HAP-1 (cell line): ENCODE data around the gene JAKMIP2.

Experiments
- DNase-seq, 2 experiments: peaks; one replicate each; pipeline ENCODE4 v3.0.0-alpha.2; 2016 to 2020; ENCODE audit warnings: low spot score in 2 of 2
- H3K27me3 ChIP-seq: fragments of 250-450 bp; sonication (Bioruptor Pico); 2 replicates; pipeline ENCODE4 v1.5.1; 2020; ENCODE audit warnings: low read depth, mild to moderate bottlenecking, moderate library complexity
- H3K36me3 ChIP-seq: fragments of 250-450 bp; sonication (Bioruptor Pico); replicated peaks from 2 replicates; pipeline ENCODE4 v1.5.1; 2020; ENCODE audit warnings: mild to moderate bottlenecking
- H3K4me1 ChIP-seq: fragments of 250-450 bp; sonication (Bioruptor Pico); 2 replicates; pipeline ENCODE4 v1.5.1; 2020; ENCODE audit warnings: mild to moderate bottlenecking
- H3K4me3 ChIP-seq: fragments of 250-450 bp; sonication (Bioruptor Pico); 2 replicates; pipeline ENCODE4 v1.5.1; 2020; ENCODE audit warnings: mild to moderate bottlenecking, moderate library complexity
- H3K9me3 ChIP-seq: fragments of 250-450 bp; sonication (Bioruptor Pico); 2 replicates; pipeline ENCODE4 v1.5.1; 2020; ENCODE audit warnings: mild to moderate bottlenecking, moderate library complexity
- in situ Hi-C: fragments of 300-500 bp; cut with MboI; formaldehyde crosslinking; loops from 3 replicates; pipeline ENCODE4 v1.14.3; 2020; ENCODE audit warnings: low sequenced_read_pairs, inconsistent platforms, mixed read lengths

JAKMIP2 gene

DNA sequence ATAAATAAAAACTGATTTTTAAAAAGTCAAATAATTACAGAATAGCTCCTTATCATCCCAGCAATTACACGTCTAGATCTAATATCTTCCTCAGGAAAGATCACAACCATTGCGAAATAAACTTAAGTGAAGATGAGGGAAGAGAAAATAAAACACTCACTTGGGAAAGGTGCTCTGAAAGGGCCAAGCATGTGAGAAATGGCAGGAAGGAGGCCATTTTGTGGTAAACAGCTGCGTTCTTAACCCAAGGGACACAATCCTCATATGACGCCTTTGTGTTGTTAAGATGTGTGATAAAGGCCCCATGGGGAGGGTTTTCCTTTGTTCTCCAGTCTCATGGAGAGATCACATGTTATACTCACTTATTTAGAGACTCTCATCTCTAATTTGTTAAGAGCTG lies 32.5 kb downstream of the JAKMIP2 start:
- H3K4me3 ChIP-seq: no peak overlapping the region
- in situ Hi-C loops: no loop called here
- H3K4me1 ChIP-seq: no peaks in the 10 kb centered on the region
- H3K9me3 ChIP-seq: no peaks in the 10 kb centered on the region
- H3K27me3 ChIP-seq: no peaks in the 10 kb centered on the region
- DNase-seq: no peak
- no peaks in the 10 kb centered on the region for H3K36me3 ChIP-seq

GRCh38 chr5:147748590-147748989 lies 33.9 kb downstream of the JAKMIP2 start:
- Histone ChIP-seq H3K4me1 (no peaks in the 10 kb centered on the region), H3K36me3 (no peaks in the 10 kb centered on the region), H3K9me3 (no peaks in the 10 kb centered on the region), H3K27me3 (no peaks in the 10 kb centered on the region), H3K4me3 (no peak overlapping the region)
- in situ Hi-C loops: no loop called here
- DNase-seq: no peak

DNA sequence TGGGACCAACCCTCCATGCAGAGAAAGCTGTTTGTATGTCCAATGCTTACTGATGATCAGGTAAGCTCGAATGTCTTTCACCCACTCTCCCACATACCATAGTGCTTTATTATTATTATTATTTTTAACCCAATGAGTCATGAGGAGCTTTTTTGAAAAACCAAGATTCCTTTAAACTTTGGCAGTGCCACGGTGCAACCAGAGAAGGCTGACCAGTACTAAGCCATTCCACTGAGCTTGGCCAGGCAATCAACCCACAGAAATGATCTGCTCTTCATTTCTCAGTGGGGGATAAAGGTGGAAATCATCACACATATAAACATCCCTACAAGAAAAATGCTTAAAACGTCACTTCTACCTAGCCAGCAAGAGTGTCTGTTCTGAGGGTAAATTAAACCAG lies 35.5 kb downstream of the JAKMIP2 start:
- H3K4me1 ChIP-seq: no peaks in the 10 kb centered on the region
- H3K4me3 ChIP-seq: no peak overlapping the region
- in situ Hi-C loops: no loop called here

DNA sequence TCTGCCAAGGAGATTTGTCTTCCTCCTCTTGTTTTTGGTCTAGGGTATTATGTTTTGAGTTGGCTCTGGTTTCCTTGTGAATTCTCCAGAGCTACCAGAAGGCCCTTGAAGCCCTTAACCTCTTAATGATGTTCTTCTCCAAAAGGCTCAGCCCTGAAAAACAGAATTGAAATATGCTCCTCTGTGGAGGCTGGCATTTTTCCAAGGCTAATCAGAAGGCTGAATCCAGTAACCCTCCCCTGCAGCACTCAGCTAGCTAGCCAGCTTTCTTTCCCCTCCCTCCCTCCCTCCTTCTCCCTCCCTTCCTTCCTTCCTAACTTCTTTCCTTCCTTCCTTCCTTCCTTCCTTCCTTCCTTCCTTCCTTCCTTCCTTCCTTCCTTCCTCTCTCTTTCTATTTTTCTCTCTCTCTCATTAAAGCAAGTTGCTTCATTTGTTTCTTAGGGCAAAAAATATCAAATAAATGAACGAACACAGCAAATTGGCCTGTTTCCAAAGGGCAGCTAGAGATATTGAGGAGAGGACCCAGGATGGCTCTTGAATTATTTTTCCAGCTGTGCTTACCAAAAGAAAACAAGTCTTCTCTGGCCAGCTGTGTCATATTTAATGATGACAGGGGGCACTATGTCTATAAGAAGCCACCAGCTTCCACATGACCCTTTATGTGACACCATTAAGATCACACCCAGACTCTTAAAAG lies 38.7 kb downstream of the JAKMIP2 start:
- in situ Hi-C loops: no loop called here
- Histone ChIP-seq H3K9me3 (no peaks in the 10 kb centered on the region), H3K4me3 (no peak overlapping the region), H3K36me3 (no peaks in the 10 kb centered on the region), H3K4me1 (no peaks in the 10 kb centered on the region), H3K27me3 (no peaks in the 10 kb centered on the region)
- DNase-seq: no peak

More for the DNA sequence above, 35.5 kb downstream of the JAKMIP2 start:
- Histone ChIP-seq H3K9me3 (no peaks in the 10 kb centered on the region), H3K27me3 (no peaks in the 10 kb centered on the region), H3K36me3 (no peaks in the 10 kb centered on the region)
- no peak for DNase-seq

DNA sequence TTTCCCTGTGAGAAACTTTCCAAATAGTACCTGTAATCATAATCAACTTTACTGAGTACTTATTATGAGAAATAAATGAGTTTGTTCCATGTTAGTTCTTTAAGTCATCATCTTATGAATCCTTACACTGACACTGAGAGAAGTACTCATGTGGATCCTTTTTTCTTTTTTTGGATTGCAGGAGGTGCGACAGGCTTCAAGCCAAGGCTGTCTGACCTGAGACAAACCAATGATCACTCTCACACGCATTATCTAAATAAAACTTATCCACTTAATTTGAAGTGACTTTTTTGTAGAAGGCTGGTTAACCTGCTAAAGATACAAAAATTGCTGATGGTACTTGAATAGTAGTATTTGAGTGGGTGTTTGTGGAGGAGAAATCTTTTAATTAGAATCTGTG lies 39.5 kb downstream of the JAKMIP2 start:
- in situ Hi-C loops: no loop called here
- Histone ChIP-seq H3K4me3 (no peak overlapping the region), H3K36me3 (no peaks in the 10 kb centered on the region), H3K4me1 (no peaks in the 10 kb centered on the region), H3K27me3 (no peaks in the 10 kb centered on the region), H3K9me3 (no peaks in the 10 kb centered on the region)
- DNase-seq: no peak

DNA sequence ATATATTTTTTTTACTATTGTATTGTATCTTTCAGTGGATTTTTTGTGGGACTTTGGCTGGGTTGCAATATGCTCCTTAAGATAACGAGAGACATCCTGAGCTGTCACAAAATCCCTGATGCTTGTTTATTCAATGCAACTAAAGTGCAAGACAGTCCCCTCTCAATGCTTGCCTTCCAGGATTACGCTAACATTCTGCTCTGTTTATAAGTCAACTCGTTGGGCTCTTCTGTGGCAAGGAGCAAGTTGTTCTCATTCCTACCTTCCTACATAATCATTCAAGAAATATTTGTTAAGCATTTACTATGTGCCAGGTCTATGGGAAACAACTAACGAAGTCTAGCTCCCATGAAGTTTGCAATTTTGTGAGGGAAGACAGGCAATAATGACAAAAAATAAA lies 40.4 kb downstream of the JAKMIP2 start:
- H3K27me3 ChIP-seq: no peaks in the 10 kb centered on the region
- no peaks in the 10 kb centered on the region for H3K36me3 ChIP-seq
- DNase-seq: no peak
- H3K9me3 ChIP-seq: no peaks in the 10 kb centered on the region
- no peaks in the 10 kb centered on the region for H3K4me1 ChIP-seq
- in situ Hi-C loops: no loop called here
- no peak overlapping the region for H3K4me3 ChIP-seq

DNA sequence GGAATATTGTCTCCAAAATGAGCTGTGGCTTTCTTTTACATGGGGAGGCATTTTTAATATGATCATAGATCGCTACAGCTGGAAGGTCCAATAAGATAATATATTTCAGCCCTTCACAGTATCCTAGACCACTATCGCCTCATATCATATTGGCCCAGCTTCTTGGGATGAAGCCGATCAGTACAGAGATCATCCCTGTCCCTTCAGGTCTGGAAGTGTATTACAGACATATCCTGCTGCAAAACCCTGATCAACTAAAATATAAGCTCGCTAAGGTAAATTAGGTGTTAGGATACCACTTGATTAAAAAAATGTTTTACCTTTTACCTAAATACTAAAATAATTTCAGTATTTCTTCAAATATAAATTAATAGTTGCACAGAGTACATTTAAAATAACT lies 41.7 kb downstream of the JAKMIP2 start:
- Histone ChIP-seq H3K36me3 (no peaks in the 10 kb centered on the region), H3K27me3 (no peaks in the 10 kb centered on the region), H3K4me3 (no peak overlapping the region), H3K9me3 (no peaks in the 10 kb centered on the region), H3K4me1 (no peaks in the 10 kb centered on the region)
- in situ Hi-C loops: no loop called here
- no peak for DNase-seq

DNA sequence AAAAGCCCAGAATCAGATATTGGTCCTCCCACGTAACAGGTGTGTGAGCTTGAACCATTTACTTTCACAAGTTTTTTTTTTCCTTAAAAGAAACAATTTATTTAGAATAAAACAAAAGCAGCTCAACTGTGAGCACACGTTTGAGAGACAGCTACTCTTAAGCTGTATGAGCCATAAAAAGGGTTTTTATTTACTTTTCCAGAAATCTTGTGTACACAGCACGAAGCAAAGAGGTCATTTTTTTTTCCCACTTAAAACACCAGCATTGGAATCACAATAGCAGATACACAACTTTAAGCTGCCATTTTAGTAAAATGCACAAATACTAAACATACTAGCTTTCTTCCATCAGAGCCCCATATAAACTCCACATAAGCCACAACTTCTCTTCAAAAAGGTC lies 44.6 kb downstream of the JAKMIP2 start:
- Histone ChIP-seq H3K4me3 (no peak overlapping the region), H3K4me1 (no peaks in the 10 kb centered on the region), H3K27me3 (no peaks in the 10 kb centered on the region), H3K36me3 (no peaks in the 10 kb centered on the region), H3K9me3 (no peaks in the 10 kb centered on the region)
- DNase-seq: no peak
- in situ Hi-C loops: no loop called here

- Histone ChIP-seq H3K36me3 (no peaks in the 10 kb centered on the region), H3K9me3 (no peaks in the 10 kb centered on the region), H3K27me3 (0 out of 2 replicates have a peak, but pooled peaks cover 4% of the 10 kb centered on the region), H3K4me3 (no peak overlapping the region), H3K4me1 (no peaks in the 10 kb centered on the region)
- no peak for DNase-seq
- in situ Hi-C loops: no loop called here
These were observed 46.9 kb downstream of the JAKMIP2 start for GRCh38 chr5:147735621-147736125.

- in situ Hi-C loops: no loop called here
- H3K4me3 ChIP-seq: no peak overlapping the region
- H3K27me3 ChIP-seq: 0 out of 2 replicates have a peak, but pooled peaks cover 4% of the 10 kb centered on the region
- DNase-seq: no peak
- no peaks in the 10 kb centered on the region for H3K9me3 ChIP-seq
- H3K36me3 ChIP-seq: no peaks in the 10 kb centered on the region
- H3K4me1 ChIP-seq: no peaks in the 10 kb centered on the region
These were observed 47.6 kb downstream of the JAKMIP2 start for GRCh38 chr5:147734894-147735293.

- H3K27me3 ChIP-seq: 0 out of 2 replicates have a peak, but pooled peaks cover 4% of the 10 kb centered on the region
- H3K36me3 ChIP-seq: no peaks in the 10 kb centered on the region
- no peaks in the 10 kb centered on the region for H3K9me3 ChIP-seq
- in situ Hi-C loops: no loop called here
- H3K4me1 ChIP-seq: no peaks in the 10 kb centered on the region
- DNase-seq: no peak
- H3K4me3 ChIP-seq: no peak overlapping the region
These were observed 49.5 kb downstream of the JAKMIP2 start for GRCh38 chr5:147733075-147733474.

DNA sequence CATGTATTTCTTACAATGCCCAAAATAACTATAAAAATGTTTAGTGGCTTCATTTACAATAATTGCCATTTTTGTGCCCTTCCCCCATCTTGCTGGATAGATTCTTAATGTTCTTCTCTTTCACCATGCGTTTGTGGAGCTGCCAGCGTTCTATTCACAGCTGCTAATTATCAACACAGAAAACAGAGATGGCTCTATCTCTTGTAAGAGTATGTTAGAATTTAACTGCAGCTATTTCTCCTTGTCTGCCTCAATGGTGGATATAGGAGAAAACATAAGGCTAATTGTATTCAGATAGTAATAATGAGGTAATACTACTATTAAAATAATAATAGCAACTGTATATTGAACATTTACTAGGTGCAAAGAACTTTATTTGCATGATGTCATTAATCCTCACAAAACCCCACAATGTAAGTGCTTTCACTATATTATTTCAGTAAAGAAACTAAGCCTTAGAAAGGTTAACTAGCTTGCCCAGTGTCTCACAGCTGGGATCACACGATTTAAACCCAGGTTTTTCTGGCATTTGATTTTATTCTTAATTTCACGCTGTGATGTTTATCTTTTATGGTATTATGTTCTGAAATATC lies 50.1 kb downstream of the JAKMIP2 start:
- Histone ChIP-seq H3K27me3 (0 out of 2 replicates have a peak, but pooled peaks cover 4% of the 10 kb centered on the region), H3K36me3 (no peaks in the 10 kb centered on the region), H3K9me3 (no peaks in the 10 kb centered on the region), H3K4me3 (no peak overlapping the region), H3K4me1 (no peaks in the 10 kb centered on the region)
- no peak for DNase-seq
- in situ Hi-C loops: no loop called here

- in situ Hi-C loops: no loop called here
These were observed 50.9 kb downstream of the JAKMIP2 start for GRCh38 chr5:147731431-147732290.

GRCh38 chr5:147727200-147727599 lies 55.3 kb downstream of the JAKMIP2 start:
- no peaks in the 10 kb centered on the region for H3K9me3 ChIP-seq
- in situ Hi-C loops: no loop called here
- DNase-seq: no peak

More at GRCh38 chr5:147731431-147732290, 50.9 kb downstream of the JAKMIP2 start:
- Histone ChIP-seq H3K9me3 (no peaks in the 10 kb centered on the region), H3K27me3 (0 out of 2 replicates have a peak, but pooled peaks cover 4% of the 10 kb centered on the region), H3K4me1 (no peaks in the 10 kb centered on the region), H3K4me3 (no peak overlapping the region), H3K36me3 (no peaks in the 10 kb centered on the region)
- DNase-seq: no peak

More at GRCh38 chr5:147727200-147727599, 55.3 kb downstream of the JAKMIP2 start:
- no peaks in the 10 kb centered on the region for H3K36me3 ChIP-seq
- 0 out of 2 replicates have a peak, but pooled peaks cover 4% of the 10 kb centered on the region for H3K27me3 ChIP-seq
- H3K4me3 ChIP-seq: no peak overlapping the region
- H3K4me1 ChIP-seq: no peaks in the 10 kb centered on the region
